B cell (primary cell): ENCODE results near the gene NUDT19. TPM values are rescaled to one million over a fixed set of nuclear protein-coding genes. Genes with fewer than 3 reads are reported as not detected.

Experiments
- ATAC-seq: fragments of 200-7000 bp; cut with Tn5 transposase; one replicate; pipeline ENCODE4 v1.10.0; 2021; ENCODE audit warnings: low read depth, mild to moderate bottlenecking, moderate number of reproducible peaks, moderate library complexity
- CTCF ChIA-PET: fragments of 350-600 bp; sonication (Branson Sonifier 250); formaldehyde crosslinking; loops from one replicate; lab custom pipeline; 2021; ENCODE audit warnings: antibody characterized with exemption, inconsistent platforms; lab: Charles Lee
- POLR2A ChIA-PET: fragments of 350-600 bp; sonication (Branson Sonifier 250); formaldehyde crosslinking; loops from one replicate; lab custom pipeline; 2021; ENCODE audit warnings: antibody characterized with exemption; lab: Charles Lee
- DNase-seq: peaks from one replicate; pipeline ENCODE4 v3.0.0; 2013
- H2AFZ ChIP-seq: 2 replicates; pipeline ENCODE4 v1.6.1; 2012; ENCODE audit warnings: mild to moderate bottlenecking, low read depth, low read length; ENCODE audit not compliant: insufficient read depth, poor library complexity, severe bottlenecking
- H3K27ac ChIP-seq, 2 donors: 1 replicate in 1 of 2; 2 replicates in 1 of 2; pipeline ENCODE4 v1.5.1; 2012 to 2013; ENCODE audit warnings: low read length in 2 of 2, mild to moderate bottlenecking in 2 of 2, moderate library complexity in 1 of 2
- H3K27me3 ChIP-seq, 4 experiments: fragments of 200-600 bp in 1 of 4; sonication (generic) in 1 of 4; replicated peaks in 1 of 4; 1 replicate in 2 of 4; 2 replicates in 2 of 4; pipeline versions ENCODE4 v1.6.1 to v1.7.0; 2013 to 2016; ENCODE audit warnings: low read length in 3 of 4, mild to moderate bottlenecking in 2 of 4, mixed read lengths in 1 of 4, moderate library complexity in 1 of 4; ENCODE audit not compliant: insufficient read depth in 4 of 4, control insufficient read depth in 3 of 4; ENCODE audit errors: control extremely low read depth in 1 of 4
- H3K36me3 ChIP-seq, 2 experiments: replicated peaks in 1 of 2; 1 replicate in 1 of 2; 2 replicates in 1 of 2; pipeline versions ENCODE4 v1.6.1 to v1.7.1; 2013; ENCODE audit warnings: low read length in 1 of 2; ENCODE audit not compliant: insufficient read depth in 2 of 2, control insufficient read depth in 1 of 2; ENCODE audit errors: control extremely low read depth in 1 of 2, extremely low read depth in 1 of 2
- H3K4me1 ChIP-seq, 2 donors: fragments of 200-600 bp in 1 of 2; sonication (generic) in 1 of 2; 1 replicate in 1 of 2; 2 replicates in 1 of 2; pipeline versions ENCODE4 v1.5.1 to v1.6.1; 2013 to 2017; ENCODE audit warnings: low read length in 2 of 2; ENCODE audit not compliant: control insufficient read depth in 2 of 2, insufficient read depth in 2 of 2
- H3K4me2 ChIP-seq: replicated peaks from 2 replicates; pipeline ENCODE3; 2012; ENCODE audit warnings: mild to moderate bottlenecking, low read depth, low read length; ENCODE audit not compliant: poor library complexity, severe bottlenecking
- H3K4me3 ChIP-seq, 5 experiments: fragments of 200-600 bp in 1 of 5; sonication (generic) in 1 of 5; 1 replicate in 3 of 5; 2 replicates in 2 of 5; pipeline versions ENCODE4 v1.5.1 to v1.7.0; 2011 to 2016; ENCODE audit warnings: low read length in 4 of 5, mild to moderate bottlenecking in 4 of 5, low read depth in 2 of 5, control low read depth in 1 of 5, moderate library complexity in 1 of 5; ENCODE audit not compliant: insufficient read depth in 1 of 5; ENCODE audit errors: control extremely low read depth in 1 of 5, extremely low read depth in 1 of 5
- H3K79me2 ChIP-seq: fragments of 200-600 bp; sonication (generic); one replicate; pipeline ENCODE4 v1.6.0; 2016; ENCODE audit warnings: low read length; ENCODE audit not compliant: control insufficient read depth, insufficient read depth
- H3K9ac ChIP-seq: fragments of 200-600 bp; sonication (generic); 2 replicates; pipeline ENCODE4 v1.6.1; 2017; ENCODE audit warnings: mild to moderate bottlenecking, low read length, moderate library complexity
- H3K9me3 ChIP-seq, 3 donors: one replicate each; pipeline versions ENCODE4 v1.6.1 to v1.7.1; 2013; ENCODE audit warnings: low read length in 2 of 3; ENCODE audit not compliant: control insufficient read depth in 2 of 3, insufficient read depth in 1 of 3; ENCODE audit errors: control extremely low read depth in 1 of 3
- H4K20me1 ChIP-seq: 2 replicates; pipeline ENCODE4 v1.6.0; 2012; ENCODE audit warnings: mild to moderate bottlenecking, low read length; ENCODE audit not compliant: insufficient read depth, control insufficient read depth, poor library complexity, severe bottlenecking
- H3K27ac Mint-ChIP-seq: one replicate; pipeline ENCODE4 v1.8.0; 2021; ENCODE audit warnings: mixed read lengths
- H3K27me3 Mint-ChIP-seq: one replicate; pipeline ENCODE4 v1.8.0; 2021; ENCODE audit warnings: mixed read lengths
- H3K4me1 Mint-ChIP-seq: one replicate; pipeline ENCODE4 v1.8.0; 2021; ENCODE audit warnings: mixed read lengths
- H3K4me3 Mint-ChIP-seq: one replicate; pipeline ENCODE4 v1.8.0; 2021; ENCODE audit warnings: mixed read lengths
- H3K9me3 Mint-ChIP-seq: one replicate; pipeline ENCODE4 v1.8.0; 2022; ENCODE audit warnings: mixed read lengths; ENCODE audit not compliant: insufficient read depth
- EZH2 ChIP-seq: IDR thresholded peaks from 2 replicates; pipeline ENCODE4 v1.6.1; 2012; ENCODE audit warnings: borderline replicate concordance, low read depth, mild to moderate bottlenecking, moderate library complexity, low read length; ENCODE audit not compliant: insufficient read depth, poor library complexity, severe bottlenecking
- WGBS: methylation state at CpG from one replicate; pipeline ENCODE4 v1.1.5; 2013; ENCODE audit warnings: missing lambda C conversion rate; ENCODE audit not compliant: insufficient coverage; 5-methylcytosine and 5-hydroxymethylcytosine counted together
- intact Hi-C: fragments of 100-400 bp; cut with micrococcal nuclease; formaldehyde crosslinking; loops from one replicate; pipeline ENCODE4 v1.10.0; 2022
- polyA plus RNA-seq: library from polyadenylated mRNA; depleted of rRNA; stranded (reverse); fragments of >200 nt; gene quantifications from 2 replicates; pipeline ENCODE4 v1.2.3, GENCODE V29; 2012
- total RNA-seq, 2 donors: library from RNA; stranded (reverse); fragments of 120-200 nt in 1 of 2; gene quantifications; 1 replicate in 1 of 2; 2 replicates in 1 of 2; pipeline versions ENCODE4 v1.2.3 to v1.2.4, GENCODE V29; 2013 to 2022
- TF ChIP-seq, protein P1 (sequence below): fragments of 200-600 bp; IDR thresholded peaks from one replicate; pipeline ENCODE4 v1.8.0; 2022; ENCODE audit warnings: antibody characterized with exemption, mild to moderate bottlenecking

NUDT19 gene
- total and polyA plus RNA-seq, 2 donors (not counting 1 experiment from before 2014, with no cell fraction given), result 3.6 to 7.1 TPM

DNA sequence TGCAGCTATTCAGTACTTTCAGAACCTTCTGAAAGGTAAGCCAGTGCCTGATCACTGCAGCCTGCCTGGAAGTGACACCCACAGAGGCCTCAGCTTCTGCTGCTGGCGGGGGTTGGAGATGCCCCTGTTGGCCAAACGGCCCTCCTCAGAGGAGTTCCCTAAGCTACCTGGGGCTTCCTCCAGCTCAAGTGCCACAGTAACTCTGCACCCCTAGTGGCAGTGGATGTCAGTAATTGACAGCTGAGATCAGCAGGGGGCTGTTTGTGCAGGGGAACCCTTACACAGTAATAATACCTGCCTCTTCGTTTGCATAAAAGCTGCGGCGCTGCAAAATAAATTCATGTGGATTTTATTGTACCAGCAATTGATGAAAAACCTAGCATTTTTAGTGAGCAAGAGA lies 56.9 kb downstream of the NUDT19 start:
- Histone ChIP-seq H2AFZ (no peak overlapping the region), H3K9ac (no peak overlapping the region), H3K9me3 (no peaks in the 10 kb centered on the region), H4K20me1 (no peaks in the 10 kb centered on the region), H3K27me3 (peaks cover 0 to 7% (median 3%) of the 10 kb centered on the region in 4 experiments), H3K4me3 (no peak overlapping the region), H3K4me2 (no peak overlapping the region), H3K4me1 (no peaks in the 10 kb centered on the region), H3K27ac (no peak overlapping the region), H3K79me2 (no peaks in the 10 kb centered on the region), H3K36me3 (no peaks in the 10 kb centered on the region)
- CTCF ChIA-PET, result interaction anchor here (0.6 to 1.1 kb wide), 3 partner anchors 15 to 148 kb away, joined by 3 to 5 read pairs (median 4); no protein-coding TSS in a partner anchor
- POLR2A ChIA-PET, result no interaction called here
- H3K27me3 Mint-ChIP-seq, result peaks cover 15% of the 10 kb centered on the region
- peak; percentile 8 for DNase-seq
- no peak overlapping the region for H3K27ac Mint-ChIP-seq
- H3K4me1 Mint-ChIP-seq, result no peaks in the 10 kb centered on the region
- no peak for ATAC-seq
- intact Hi-C loops, result no loop called here
- H3K9me3 Mint-ChIP-seq, result no peaks in the 10 kb centered on the region
- whole genome bisulfite sequencing, result no CpG with 5 or more reads among the region's 5 CpGs
- H3K4me3 Mint-ChIP-seq, result no peak overlapping the region
- TF ChIP-seq EZH2, result no peak
- TF ChIP-seq, protein P1, sequence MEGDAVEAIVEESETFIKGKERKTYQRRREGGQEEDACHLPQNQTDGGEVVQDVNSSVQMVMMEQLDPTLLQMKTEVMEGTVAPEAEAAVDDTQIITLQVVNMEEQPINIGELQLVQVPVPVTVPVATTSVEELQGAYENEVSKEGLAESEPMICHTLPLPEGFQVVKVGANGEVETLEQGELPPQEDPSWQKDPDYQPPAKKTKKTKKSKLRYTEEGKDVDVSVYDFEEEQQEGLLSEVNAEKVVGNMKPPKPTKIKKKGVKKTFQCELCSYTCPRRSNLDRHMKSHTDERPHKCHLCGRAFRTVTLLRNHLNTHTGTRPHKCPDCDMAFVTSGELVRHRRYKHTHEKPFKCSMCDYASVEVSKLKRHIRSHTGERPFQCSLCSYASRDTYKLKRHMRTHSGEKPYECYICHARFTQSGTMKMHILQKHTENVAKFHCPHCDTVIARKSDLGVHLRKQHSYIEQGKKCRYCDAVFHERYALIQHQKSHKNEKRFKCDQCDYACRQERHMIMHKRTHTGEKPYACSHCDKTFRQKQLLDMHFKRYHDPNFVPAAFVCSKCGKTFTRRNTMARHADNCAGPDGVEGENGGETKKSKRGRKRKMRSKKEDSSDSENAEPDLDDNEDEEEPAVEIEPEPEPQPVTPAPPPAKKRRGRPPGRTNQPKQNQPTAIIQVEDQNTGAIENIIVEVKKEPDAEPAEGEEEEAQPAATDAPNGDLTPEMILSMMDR, result no peak

DNA sequence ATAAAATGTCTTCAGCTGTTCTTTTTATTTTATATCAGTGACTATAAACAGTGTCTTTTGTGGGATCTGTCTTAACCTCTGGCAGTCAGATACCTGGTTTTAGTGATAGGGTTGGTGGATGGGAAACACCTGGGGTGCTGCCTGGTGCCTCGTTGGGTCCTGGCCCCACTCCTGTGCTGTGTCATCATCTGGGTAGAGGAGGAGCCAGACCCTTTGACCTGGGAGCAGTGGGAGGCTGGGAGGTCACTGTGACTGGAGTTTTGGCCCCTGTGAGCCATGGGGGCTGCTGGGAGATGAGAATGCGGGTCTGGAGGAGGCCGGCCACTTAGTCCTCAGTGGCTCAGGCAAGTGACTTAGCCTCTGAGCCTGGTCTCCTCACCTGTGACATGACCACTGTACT lies 57.3 kb downstream of the NUDT19 start:
- POLR2A ChIA-PET, result no interaction called here
- H3K9ac ChIP-seq, result no peak overlapping the region

More for the DNA sequence above, 57.3 kb downstream of the NUDT19 start:
- intact Hi-C loops, result no loop called here
- no peak for DNase-seq
- no peak overlapping the region for H3K4me2 ChIP-seq
- WGBS, result 54% methylated on average over 2 of the region's 3 CpGs
- no peaks in the 10 kb centered on the region for H3K4me1 Mint-ChIP-seq
- no peaks in the 10 kb centered on the region for H3K9me3 ChIP-seq
- no peak overlapping the region for H3K4me3 Mint-ChIP-seq
- no peaks in the 10 kb centered on the region for H3K9me3 Mint-ChIP-seq
- no peaks in the 10 kb centered on the region for H4K20me1 ChIP-seq
- no peaks in the 10 kb centered on the region for H3K79me2 ChIP-seq
- no peak for TF ChIP-seq EZH2
- TF ChIP-seq, protein P1, result no peak
- no peak overlapping the region for H3K27ac Mint-ChIP-seq
- H3K27me3 ChIP-seq, result peaks cover 0 to 7% (median 3%) of the 10 kb centered on the region in 4 experiments
- no peaks in the 10 kb centered on the region for H3K4me1 ChIP-seq
- CTCF ChIA-PET, result interaction anchor here (1.1 kb wide), 2 partner anchors 148 to 149 kb away, joined by 3 to 4 read pairs; no protein-coding TSS in a partner anchor
- H3K36me3 ChIP-seq, result no peaks in the 10 kb centered on the region
- H3K27ac ChIP-seq, result no peak overlapping the region
- H3K4me3 ChIP-seq, result no peak overlapping the region
- peaks cover 15% of the 10 kb centered on the region for H3K27me3 Mint-ChIP-seq
- no peak overlapping the region for H2AFZ ChIP-seq
- no peak for ATAC-seq
